CD4-positive, alpha-beta T cell treated with Interferon gamma for 1 hour (primary cell): ENCODE measurements around the gene CEP19.
"Not testable (repeated sequence)": the region's sequence is repeated elsewhere in the genome, so short reads cannot be mapped to it uniquely, and the experiment has no call there.

Source experiments
- DNase-seq: peaks from one replicate; pipeline ENCODE4 v3.0.0-alpha.2; 2020

CEP19 gene, protein sequence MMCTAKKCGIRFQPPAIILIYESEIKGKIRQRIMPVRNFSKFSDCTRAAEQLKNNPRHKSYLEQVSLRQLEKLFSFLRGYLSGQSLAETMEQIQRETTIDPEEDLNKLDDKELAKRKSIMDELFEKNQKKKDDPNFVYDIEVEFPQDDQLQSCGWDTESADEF

DNA sequence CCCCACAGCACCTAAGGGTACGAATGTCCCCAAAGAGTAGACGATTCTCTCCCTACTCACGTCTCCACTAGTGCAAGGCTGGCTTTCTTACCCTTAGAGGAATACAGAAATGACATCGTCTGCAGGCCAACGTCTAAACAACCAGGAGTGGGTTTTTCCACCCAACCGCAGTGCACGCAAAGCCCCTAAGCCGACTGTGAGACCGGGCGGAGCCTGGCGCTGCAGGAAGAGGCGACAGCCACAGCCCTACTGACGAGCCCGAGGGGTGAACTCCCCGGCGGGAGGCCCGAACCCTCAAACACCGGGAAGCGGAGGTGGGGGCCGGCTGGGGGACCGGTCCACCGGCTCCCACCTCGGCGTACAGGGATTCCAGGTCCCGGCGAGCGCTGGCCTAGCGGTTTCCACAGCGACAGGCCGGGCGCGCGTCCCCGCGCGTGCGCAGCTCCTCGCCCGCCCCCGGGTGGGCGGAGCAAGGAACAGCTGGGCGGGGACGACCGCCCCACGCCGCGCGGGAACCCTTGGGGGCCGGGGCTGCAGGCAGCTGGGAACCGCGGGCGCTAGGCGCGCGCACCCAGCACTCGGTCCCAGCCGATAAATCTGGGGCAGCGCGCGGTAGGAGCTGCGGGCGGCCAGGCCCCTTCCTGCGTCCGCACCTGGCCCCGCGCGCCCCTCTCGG lies at the start of gene CEP19, which contains the start of gene PIGX:
TSS of gene CEP19 (minus strand) at position 413 of the 676 bp plus-strand sequence. CDS start 3,593 bp downstream, outside the sequence.
TSS of gene PIGX (plus strand) at position 540 of the 676 bp plus-strand sequence.
- peak; percentile 95 for DNase-seq

DNA sequence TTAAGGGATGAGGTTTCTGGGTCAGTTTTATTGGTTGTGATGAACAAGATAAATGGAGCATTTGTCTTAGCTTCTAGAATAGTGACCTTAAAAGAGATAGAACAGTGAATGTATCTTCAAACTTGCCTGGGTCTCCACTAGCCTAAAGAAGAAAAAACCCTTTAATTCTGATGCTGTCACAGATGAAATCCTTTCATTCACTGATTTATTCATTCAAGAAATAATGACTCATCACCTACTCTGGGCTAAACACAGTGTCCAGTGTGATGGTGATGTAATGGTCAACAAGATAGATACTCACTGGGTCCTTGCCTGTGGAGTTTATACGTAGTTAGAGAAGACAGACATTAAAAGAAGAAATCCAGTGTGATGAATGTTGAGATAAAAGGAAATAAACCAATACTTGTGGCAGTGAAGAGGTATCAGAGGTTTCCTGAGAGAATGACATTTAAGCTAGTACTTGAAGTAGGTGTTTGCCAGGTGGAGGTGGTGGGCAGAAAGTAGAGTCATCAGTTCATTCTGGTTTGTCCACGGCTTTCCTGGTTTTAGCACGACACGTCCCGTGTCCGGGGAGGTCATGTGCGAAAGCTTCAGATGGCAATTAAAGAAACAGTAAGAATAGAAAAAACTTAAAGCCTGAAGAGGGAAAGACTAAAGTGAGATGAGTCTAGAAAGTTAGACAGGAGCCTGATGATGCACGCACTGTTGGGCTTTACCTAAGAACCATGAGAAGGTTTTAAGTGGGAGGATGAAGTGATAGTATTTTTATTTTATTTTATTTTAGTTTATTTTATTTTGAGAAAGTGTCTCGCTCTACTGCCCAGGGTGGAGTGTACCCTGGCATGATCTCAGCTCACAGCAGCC lies 46.1 kb upstream of the CEP19 start:
- DNase-seq: no peak

DNA sequence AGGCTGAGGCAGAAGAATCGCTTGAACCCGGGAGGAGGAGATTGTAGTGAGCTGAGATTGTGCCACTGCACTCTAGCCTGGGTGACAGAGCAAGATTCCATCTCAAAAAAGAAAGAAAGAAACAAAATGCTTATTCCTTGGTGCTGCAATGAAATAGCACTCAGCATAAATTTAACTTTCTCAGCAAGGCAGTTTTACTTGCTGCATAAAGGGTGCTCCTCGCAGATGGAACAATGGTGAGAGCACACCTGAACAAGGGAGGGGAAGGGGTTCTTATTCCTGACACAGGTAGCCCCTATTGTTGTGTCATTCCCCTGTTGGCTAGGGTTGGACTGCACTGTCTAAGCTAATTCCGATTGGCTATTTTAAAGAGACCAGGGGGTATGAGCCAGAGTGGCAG lies 44.7 kb upstream of the CEP19 start:
- no peak for DNase-seq

DNA sequence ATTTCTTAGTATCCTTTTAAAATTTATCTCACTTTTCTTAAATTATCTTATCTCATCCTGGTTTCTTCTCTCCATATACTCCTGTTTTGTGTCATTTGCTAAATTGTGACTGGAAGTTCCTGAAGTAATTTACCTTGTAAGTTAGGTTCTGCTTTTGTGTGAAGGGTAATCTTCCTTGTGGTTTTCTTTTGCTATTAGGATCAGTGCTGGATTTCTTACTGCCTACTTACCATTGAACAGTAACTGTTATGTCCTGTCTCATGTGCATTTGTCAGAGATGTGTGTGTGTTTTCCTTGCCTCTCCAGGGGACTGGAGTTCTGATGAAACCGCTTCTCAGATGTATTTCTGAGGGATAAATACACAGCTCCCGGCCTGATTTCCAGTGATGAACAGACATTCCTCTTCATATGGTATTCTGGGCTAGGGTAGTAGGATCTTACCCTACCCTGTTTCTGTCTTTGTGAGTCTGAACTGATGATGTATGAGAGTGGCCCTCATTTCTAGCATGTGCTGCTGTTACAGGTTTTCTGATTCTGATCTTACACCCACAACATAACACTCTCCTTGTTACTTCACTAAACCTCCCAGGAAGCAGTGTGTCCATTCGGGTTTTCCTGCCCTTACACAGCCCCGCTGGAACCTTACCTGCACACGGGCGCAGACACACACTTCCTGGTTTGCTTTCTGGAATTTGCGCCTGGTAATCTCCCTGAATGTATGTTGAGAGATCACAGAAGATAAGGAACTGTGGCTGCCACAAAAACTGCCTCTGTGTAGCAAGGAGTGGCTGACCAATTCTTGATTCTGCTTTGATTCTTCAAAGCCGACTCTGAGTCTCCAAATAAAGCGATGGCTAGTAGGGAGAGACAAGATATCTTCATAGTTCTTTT lies 42.3 kb upstream of the CEP19 start:
- no peak for DNase-seq

DNA sequence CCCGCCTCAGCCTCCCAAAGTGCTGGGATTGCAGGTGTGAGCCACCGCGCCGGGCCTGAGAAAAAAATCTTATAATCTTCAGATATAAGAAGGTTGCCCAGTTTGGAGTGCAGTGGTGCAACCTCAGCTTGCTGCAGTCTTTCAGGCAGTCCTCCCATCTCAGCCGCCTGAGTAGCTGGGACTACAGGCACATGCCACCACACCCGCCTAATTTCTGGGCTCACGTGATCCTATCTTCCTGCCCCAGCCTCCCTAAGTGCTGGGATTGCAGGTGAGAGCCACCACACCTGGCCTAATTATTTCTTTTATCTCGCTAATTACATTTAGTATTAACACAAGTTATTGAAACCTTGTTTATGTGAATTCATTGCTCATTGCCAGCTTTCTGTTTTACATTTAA lies 41.2 kb upstream of the CEP19 start:
- no peak for DNase-seq

DNA sequence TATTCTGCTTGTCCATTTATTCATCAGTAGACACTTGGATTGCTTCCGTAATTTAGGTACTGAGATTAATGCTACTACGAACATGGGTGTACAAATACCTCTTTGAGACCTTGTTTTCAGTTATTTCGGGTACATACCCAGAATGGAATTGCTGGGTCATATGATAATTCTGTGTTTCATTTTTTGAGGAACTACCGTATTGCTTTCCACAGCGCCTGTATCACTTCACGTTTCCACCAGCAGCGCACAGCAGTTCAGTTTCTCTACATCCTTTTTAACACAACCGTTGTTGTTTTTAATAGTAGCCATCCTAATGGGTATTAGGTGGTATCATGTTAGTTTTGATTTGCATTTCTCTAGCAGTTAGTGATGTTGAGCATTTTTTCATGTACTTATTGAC lies 37.1 kb upstream of the CEP19 start:
- DNase-seq: no peak

DNA sequence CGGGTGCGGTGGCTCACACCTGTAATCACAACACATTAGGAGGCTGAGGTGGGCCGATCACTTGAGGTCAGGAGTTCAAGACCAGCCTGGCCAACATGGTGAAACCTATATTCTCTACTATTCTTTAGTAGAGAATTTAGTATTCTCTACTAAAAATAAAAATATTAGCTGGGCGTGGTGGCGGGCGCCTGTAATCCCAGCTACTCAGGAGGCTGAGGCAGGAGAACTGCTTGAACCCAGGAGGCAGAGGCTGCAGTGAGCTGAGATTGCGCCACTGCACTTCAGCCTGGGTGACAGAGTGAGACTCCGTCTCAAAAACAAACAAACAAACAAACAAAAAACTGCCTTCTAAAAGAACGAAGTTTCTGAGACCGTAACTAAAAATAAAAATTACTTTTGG lies 31.5 kb upstream of the CEP19 start:
- DNase-seq: not testable (repeated sequence)

DNA sequence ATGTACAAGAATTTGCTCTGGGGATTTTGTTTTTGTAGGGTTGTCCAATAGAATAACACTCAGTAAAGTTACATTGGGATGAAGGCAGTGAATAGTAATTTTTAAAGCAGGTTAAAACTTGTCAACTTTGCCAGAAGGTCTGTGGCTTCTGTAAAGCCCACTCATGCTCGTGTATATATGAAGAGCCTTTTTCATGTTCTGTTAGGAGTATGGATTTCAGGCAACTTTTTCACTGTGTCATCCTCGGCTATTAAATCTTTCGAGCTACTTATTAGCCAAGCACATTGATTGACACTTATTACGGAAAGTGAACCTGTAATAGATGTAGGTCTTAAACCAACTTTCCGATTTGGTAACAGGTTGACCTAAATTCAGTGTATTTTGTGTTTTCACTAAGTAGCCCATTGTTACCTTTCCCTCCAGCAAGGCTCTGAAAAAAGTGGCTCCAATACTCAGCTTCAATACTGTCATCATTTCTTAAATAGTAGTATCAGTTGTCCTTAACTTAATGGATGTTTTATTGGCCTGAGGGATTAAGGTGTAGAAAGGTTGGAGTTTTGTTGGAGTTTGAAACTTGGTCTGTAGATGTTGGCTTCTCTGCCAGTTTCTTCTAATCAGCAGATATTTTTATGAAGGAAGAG lies 29.3 kb upstream of the CEP19 start:
- DNase-seq: no peak

DNA sequence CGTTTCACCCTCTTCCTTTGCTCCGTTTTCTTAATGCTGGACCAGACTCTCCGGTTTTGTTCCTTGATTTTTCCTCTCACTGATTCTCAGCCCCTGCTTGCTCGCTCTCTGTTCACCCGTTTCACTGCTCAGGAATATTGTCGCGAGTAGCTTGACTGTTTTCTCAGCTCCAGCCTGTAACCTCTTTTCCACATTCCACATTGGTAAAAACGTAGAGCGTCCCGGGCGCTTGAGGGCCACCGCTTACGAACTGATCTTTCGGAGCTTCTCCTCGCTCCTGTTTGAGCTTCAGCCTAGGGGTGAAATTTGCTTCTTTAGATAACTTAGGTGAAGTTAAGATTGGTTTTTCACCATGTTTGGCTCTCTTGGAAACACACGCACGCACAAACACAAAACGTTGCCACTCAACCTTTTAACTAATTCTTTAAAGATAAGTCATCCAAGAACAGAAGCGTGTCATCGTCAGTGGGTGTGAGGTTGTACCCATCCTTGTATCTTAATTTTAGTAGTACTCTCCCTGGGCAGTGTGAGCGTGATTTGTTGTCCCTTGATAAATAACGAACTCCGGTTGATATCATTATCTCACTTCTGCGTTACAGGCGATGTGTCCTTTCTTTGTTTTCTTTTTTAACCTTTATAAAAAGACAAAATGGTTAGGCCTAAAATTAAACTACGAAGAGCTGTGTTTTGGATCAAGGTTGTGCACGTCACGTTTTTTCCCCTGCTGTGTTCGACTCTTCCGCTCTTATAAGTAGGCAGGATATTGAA lies 28.6 kb upstream of the CEP19 start:
- DNase-seq: peak; percentile 33

DNA sequence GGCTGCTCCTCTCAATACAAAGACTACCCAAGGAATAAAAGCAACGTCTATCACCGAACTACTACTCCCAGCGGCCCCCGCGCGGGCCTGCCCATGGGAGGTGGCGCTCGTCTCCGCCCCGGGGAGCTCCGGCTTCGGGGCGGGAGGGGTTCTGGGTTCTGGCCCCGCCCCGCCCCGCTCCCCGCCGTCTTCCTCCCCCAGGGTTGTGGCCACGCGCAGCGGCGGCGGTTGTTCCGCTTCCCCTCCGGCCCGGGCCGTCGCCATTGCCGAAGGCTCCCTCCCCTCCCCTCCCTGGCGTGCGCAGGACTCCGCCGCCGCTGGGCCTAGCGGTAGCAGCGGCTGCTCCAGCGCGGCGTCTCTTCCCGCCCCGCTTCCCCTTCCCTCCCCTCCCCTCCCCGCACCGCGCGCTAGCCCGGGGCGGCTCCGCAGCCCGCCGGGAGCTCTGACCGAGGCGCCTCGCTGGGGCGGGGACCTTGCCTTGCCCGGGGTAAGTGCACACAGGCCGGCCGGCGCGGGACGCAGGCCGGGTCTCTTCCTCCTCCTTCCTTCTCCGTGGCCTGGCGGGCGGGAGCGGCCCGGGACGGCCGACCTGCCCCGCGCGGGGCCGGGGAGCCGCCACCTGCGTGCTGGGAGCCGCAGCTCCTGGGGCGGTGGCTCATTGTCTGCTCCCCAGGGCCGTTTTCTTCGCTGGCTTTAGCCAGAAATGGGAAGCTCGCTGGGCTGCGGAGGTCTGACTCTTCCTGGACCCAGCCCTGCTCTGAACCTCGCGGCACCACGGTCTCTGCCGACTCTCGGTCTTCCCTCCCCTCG lies 27.8 kb upstream of the CEP19 start, which contains the start of gene PAK2:
TSS of gene PAK2 (plus strand) at position 187 of the 810 bp plus-strand sequence. CDS start 42,790 bp downstream, outside the sequence.
- peak; percentile 91 for DNase-seq

DNA sequence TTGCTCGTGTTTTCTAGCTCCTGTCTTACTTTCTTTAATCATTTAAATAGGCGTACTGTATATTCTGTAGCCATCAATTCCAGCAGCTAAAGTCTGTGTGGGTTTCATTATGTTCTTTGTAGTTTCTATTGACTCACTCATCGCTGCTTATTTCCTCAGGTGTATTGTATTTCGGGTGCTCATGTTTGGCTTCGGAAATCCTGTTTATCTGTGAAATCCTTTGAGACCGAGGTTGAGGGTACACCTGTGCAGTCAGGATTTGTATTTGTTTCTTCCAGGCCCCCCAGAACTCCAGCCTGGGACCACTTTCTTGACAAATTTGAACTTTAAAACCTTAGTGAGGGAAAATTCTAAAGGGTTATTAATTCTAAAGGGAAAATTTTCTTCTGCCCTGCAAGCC lies 25.6 kb upstream of the CEP19 start:
- no peak for DNase-seq

DNA sequence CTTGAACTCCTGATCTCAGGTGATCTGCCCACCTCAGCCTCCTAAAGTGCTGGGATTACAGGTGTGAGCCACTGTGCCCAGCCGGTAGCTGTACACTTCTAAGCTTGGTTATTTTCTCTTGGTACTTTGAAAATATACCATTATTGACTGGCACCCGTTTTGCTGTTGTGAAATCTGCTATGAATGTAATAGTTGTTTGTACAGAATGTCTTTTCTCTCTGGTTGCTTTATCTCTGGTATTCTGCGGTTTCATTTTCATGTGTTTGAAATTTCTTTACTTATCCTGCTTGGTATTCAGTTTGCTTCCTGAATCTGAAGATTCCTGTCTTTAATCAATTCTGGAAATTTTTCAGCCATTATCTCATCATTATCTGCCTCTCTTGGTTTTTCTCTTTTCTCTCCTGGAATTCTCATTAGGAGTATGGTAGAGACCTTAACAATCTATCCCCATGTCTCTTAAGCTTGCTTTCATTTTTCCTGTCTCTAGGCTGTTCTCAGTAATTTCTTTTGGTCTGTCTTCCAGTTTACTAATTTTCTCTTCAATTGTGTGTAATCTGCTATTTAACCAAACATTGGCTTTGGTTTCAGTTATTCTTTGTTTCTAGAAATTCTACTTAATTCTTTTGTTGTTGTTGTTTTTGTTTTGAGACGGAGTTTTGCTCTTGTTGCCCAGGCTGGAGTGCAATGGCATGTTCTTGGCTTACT lies 24.8 kb upstream of the CEP19 start:
- no peak for DNase-seq

DNA sequence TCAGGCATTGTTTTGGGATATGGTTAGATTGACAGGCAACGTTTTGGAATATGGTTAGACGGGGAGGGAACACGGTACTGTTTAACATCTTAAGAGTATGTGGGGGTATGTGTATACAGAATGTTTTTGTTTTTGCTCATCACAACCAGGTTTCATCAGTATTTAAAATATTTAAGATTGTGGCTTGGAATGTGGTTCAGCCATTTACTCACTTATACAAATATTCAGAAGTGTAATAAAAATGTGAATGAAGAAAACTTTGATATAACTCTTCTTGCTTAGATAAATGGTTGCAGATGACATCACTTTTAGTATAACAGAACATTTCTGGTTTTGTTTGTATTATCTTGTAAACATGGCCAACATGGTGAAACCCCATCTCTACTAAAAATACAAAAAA lies 23.7 kb upstream of the CEP19 start:
- no peak for DNase-seq

DNA sequence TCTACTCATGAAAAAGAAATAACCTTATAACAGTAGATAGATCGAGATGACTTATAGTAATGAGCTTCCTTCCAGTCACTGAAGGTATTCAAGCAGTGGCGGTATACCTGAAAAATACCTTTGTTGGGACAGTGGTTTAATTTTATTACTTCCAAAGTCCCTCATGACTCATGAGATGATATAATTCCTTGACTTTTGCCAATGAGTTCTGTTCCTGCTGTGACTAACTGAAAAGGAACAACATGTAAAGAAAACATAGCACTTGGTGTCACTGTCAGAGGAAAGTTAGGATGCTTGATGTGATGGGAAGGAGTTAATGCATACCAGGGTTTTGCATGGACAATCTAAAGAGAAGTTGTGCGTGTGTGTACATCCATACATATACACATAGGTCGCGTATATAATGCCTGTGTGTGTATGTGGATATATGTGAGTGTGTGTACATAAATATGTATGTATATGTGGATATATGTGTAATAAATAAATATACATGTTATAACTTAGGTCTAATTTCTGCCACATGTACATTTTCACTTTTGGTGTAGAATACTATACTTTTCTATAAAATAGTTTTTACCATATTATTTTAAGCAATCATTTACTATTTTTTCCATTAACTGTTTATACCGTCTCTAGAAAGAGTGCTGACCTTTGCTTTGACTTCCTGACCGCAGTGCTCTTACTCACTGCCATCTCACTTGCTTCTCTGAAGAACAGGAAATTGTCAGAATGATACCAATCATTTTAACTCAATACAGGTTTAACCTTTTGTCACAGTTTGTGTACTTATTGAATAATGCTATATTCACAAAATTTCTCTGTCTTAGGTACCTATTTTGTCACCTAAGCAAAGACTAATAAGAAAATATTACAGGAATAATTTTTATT lies 15.0 kb upstream of the CEP19 start:
- no peak for DNase-seq

DNA sequence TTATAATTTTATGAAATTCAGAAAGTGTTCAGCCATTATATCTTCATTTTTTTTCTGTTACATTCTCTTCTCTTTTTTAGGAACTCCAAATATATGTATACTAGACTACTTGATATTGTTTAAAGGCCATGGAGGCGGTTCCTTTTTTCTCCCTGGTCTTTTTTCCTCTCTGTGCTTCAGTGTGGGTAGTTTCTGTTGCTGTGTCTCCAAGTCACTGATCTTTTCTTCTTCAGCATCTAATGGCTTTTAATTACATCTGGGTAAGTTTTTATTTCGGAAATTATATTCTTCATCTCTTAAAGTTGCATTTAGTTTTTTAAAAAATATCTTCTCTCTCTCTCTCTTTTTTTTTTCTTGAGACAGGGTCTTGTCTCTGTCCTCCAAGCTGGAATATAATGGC lies 9.0 kb upstream of the CEP19 start:
- no peak for DNase-seq

DNA sequence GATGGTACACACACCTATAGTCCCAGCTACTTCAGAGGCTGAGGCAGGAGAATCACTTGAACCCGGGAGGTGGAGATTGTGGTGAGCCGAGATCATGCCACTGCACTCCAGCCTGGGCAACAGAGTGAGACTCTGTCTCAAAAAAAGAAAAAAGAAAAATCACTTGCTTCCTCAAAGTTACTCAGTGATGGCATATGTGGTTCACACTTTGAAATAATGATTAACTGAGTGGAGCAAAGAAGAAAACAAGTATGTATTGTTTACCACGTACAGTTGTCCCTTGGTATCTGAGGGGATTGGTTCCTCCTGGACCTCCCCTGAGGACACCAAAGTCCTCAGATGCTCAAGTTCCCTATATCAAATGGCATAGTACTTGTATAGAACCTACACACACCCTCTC lies 5.1 kb upstream of the CEP19 start:
- not testable (repeated sequence) for DNase-seq

DNA sequence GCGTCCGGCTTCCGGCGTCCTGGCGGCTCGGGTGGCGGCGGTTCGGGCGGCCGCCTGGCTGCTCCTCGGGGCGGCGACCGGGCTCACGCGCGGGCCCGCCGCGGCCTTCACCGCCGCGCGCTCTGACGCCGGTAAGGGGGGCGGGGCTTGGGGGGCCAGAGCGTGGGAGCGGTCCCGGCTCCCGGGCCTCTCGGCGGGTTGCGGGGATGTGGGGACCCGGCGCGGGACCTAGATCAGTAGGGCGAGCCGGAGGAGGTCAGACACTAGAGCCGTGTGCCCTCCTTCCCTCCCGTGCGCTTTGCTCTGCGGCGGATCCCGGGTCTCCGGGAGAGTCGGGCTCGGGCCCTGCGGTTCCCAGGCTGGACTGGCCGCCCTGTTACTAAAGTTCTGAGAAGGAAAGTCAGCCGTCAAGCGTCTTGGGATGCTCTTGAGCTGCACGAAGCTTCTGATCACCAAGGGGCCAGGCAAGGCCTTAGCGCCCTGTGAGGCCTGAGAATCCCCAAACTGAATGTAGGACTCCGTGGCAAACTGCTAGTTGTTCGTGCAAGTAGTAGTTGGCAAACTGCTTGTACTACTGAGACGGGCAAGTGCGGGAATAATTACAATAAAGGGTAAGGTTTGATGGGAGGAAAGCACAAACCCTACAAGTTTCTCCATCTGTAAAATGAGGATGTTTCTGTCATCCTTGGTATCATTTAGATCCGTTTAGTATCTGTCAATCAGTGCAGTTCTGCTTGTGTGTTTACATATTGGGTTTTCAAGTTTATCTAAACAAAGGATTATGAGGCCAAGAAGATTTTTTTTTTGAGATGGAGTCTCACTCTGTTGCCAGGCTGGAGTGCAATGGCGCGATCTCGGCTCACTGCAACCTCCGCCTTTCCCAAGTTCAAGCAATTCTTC lies 714 bp upstream of the CEP19 start:
- DNase-seq: peak; percentile 74

DNA sequence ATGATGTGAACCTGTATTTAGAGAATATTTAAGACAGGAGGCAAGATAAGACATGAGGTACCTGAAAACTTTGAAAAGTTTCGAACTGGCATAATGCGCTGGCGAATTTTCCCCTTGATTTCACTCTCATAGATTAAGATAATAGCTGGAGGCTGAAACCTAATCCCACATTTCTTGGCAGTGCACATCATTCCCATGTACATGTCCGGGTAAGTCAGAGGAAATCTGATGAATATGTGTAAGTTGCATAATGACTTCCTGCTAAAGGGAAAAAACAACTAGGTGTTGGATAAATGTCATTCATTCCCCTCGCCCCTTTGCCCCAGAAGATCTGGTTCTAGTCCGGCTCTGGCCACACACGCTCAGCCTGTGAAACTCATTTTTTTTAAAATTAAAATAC lies 3.6 kb downstream of the CEP19 start:
- no peak for DNase-seq
